ENCODE measurements around the gene IFI27L1. TPM values are rescaled to one million over a fixed set of nuclear protein-coding genes. Genes with fewer than 3 reads are reported as not detected.
"Not testable (repeated sequence)": the region's sequence is repeated elsewhere in the genome, so short reads cannot be mapped to it uniquely, and the experiment has no call there.

Gene IFI27L1
- polyA plus RNA-seq, 1 experiment, result 12.5 TPM

DNA sequence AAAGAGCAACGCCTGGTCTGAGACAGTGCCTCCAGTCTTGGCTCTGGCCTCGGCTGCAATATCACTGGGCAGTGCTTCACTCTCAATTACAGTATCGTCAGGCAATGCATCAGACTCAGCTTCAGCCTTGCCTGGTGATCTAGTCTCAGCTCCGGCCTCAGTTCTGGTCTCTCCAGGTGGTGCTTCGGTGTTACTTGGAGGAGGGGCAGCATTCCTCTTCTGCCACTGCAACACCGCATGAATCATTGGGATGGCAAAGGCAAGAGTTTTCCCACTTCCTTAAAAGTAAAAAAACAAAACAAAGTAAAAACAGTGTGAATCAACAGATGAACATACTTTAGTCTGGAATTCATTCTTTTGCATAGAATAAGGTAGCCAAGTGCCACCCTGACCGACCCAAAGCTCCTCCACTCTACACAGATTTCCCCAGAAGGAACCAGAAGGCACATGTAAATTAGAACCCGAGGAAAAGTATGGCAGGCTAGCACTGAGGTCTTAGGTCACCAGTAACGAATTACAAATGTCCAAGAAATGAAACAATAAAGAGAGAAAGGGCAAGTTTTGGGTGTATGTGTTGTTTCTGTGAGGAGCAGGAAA is 18.7 kb upstream of the IFI27L1 start:
- no peak overlapping the region for H3K4me3 ChIP-seq (ENCODE audit: low read depth, low read length)
- ChIA-PET POLR2A (no interaction called here), CTCF (interaction anchor here (1.3 to 1.6 kb wide), 3 partner anchors 26 to 74 kb away, joined by 7 to 8 read pairs (median 8); no protein-coding TSS in a partner anchor)
- peak overlapping the region; percentile 25 for H3K27ac ChIP-seq (ENCODE audit: low read depth, low read length)
- no peak for DNase-seq (ENCODE audit: low read depth, low spot score)
- TF ChIP-seq, protein P1, sequence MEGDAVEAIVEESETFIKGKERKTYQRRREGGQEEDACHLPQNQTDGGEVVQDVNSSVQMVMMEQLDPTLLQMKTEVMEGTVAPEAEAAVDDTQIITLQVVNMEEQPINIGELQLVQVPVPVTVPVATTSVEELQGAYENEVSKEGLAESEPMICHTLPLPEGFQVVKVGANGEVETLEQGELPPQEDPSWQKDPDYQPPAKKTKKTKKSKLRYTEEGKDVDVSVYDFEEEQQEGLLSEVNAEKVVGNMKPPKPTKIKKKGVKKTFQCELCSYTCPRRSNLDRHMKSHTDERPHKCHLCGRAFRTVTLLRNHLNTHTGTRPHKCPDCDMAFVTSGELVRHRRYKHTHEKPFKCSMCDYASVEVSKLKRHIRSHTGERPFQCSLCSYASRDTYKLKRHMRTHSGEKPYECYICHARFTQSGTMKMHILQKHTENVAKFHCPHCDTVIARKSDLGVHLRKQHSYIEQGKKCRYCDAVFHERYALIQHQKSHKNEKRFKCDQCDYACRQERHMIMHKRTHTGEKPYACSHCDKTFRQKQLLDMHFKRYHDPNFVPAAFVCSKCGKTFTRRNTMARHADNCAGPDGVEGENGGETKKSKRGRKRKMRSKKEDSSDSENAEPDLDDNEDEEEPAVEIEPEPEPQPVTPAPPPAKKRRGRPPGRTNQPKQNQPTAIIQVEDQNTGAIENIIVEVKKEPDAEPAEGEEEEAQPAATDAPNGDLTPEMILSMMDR (IDR thresholded peaks at IDR 0.05; ENCODE audit: low read depth, low read length), result no peak
- H3K9me3 ChIP-seq (ENCODE audit: control insufficient read depth, insufficient read depth, low read length), result no peaks in the 10 kb centered on the region
- no peaks in the 10 kb centered on the region for H3K27me3 ChIP-seq (ENCODE audit: control insufficient read depth, insufficient read depth, low read length)

DNA sequence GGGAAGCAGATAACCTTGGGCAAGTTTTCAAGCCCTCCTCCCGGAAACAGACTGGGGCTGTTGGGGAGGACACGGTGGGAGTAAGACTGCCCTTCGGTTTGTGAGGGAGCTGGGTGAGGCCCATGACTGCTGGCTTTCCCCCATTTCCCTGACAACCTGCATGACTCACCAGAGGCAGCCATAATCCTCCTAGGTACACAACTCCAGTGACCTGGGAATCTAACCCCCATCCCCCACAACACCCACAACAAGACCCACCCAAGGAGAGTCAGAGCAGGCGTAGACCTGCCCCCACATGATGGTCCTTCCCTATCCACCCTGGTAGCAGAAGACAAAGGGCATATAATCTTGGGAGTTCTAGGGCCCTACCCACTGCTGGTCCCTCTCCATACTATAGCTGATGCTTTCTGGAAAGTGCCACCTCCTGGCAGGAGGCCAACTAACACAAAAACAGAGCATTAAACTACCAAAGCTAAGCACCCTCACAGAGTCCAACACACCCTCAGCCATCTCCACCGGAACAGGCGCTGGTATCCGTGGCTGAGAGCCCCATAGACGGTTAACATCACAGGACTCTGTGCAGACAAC is 14.9 kb upstream of the IFI27L1 start:
- TF ChIP-seq, protein P1 (IDR thresholded peaks at IDR 0.05; ENCODE audit: low read depth, low read length), result no peak
- POLR2A ChIA-PET, result no interaction called here
- H3K27me3 ChIP-seq (ENCODE audit: control insufficient read depth, insufficient read depth, low read length), result no peaks in the 10 kb centered on the region
- H3K9me3 ChIP-seq (ENCODE audit: control insufficient read depth, insufficient read depth, low read length), result no peaks in the 10 kb centered on the region
- DNase-seq (ENCODE audit: low read depth, low spot score), result no peak
- H3K27ac ChIP-seq (ENCODE audit: low read depth, low read length), result no peak overlapping the region
- CTCF ChIA-PET, result interaction anchor here (0.9 to 1.3 kb wide), 3 partner anchors 15 to 70 kb away, joined by 3 to 4 read pairs (median 4); no protein-coding TSS in a partner anchor
- no peak overlapping the region for H3K4me3 ChIP-seq (ENCODE audit: low read depth, low read length)

DNA sequence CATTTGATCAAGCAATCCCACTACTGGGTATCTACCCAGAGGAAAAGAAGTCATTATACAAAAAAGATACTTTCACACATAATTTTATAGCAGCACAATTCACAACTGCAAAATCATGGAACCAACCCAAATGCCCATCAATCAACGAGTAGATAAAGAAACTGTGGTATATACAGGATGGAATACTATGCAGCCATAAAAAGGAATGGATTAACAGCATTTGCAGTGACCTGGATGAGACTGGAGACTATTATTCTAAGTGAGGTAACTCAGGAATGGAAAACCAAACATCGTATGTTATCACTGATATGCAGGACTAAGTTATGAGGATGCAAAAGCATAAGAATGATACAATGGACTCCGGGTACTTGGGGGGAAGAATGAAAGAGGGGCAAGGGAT is 9.0 kb upstream of the IFI27L1 start:
- H3K9me3 ChIP-seq (ENCODE audit: control insufficient read depth, insufficient read depth, low read length), result peaks cover 14% of the 10 kb centered on the region
- POLR2A ChIA-PET; H3K4me3 ChIP-seq (ENCODE audit: low read depth, low read length); DNase-seq (ENCODE audit: low read depth, low spot score); H3K27me3 ChIP-seq (ENCODE audit: control insufficient read depth, insufficient read depth, low read length); H3K27ac ChIP-seq (ENCODE audit: low read depth, low read length); CTCF ChIA-PET: not testable (repeated sequence)

DNA sequence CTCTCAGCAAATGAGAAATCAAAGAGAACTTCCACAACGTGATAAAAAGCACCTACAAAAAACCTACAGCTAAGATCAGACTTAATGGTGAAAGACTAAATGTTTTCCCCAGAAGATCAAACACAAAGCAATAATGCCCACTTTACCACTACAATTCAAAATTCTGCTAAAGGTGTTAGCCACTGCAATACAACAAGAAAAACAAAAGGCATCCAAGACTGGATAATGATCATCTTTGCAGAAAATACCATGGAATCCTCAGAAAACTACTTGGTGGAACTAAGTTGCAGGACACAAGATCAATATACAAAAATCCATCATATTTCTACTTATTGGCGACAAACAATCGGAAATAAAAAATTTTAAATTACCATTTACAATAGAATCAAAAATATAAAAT is 6.6 kb upstream of the IFI27L1 start:
- Histone ChIP-seq H3K27me3 (ENCODE audit: control insufficient read depth, insufficient read depth, low read length) (no peaks in the 10 kb centered on the region), H3K27ac (ENCODE audit: low read depth, low read length) (no peak overlapping the region), H3K4me3 (ENCODE audit: low read depth, low read length) (no peak overlapping the region), H3K9me3 (ENCODE audit: control insufficient read depth, insufficient read depth, low read length) (peaks cover 14% of the 10 kb centered on the region)
- CTCF ChIA-PET, result interaction anchor here (2.1 kb wide), 1 partner anchor 58 kb away, joined by 12 read pairs; no protein-coding TSS in a partner anchor
- TF ChIP-seq, protein P1 (IDR thresholded peaks at IDR 0.05; ENCODE audit: low read depth, low read length), result no peak
- no peak for DNase-seq (ENCODE audit: low read depth, low spot score)
- POLR2A ChIA-PET, result no interaction called here

DNA sequence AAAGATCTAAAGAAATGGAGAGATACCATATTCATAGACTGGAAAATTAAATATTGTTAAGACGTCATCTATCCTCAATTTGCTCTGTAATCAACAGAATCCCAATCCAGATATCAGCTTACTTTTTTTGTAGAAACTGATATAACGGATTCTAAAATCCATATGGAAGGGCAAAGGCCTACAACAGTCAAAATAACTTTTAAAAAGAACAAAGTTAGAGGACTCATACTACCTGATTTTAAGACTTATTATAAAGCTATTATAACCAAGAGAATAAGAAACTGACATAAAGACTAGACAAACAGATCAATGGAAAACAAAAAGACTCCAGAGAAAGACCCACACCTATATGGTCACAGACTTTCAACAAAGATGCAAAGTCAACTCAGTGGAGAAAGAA is 6.1 kb upstream of the IFI27L1 start:
- no peak overlapping the region for H3K4me3 ChIP-seq (ENCODE audit: low read depth, low read length)
- no peak for DNase-seq (ENCODE audit: low read depth, low spot score)
- H3K9me3 ChIP-seq (ENCODE audit: control insufficient read depth, insufficient read depth, low read length), result peaks cover 14% of the 10 kb centered on the region
- ChIA-PET POLR2A (no interaction called here), CTCF (interaction anchor here (2.1 kb wide), 1 partner anchor 57 kb away, joined by 12 read pairs; no protein-coding TSS in a partner anchor)
- TF ChIP-seq, protein P1 (IDR thresholded peaks at IDR 0.05; ENCODE audit: low read depth, low read length), result no peak
- no peak overlapping the region for H3K27ac ChIP-seq (ENCODE audit: low read depth, low read length)
- H3K27me3 ChIP-seq (ENCODE audit: control insufficient read depth, insufficient read depth, low read length), result no peaks in the 10 kb centered on the region

Measured in AG04450 (cell line).